GM12878 (cell line): ENCODE data around the gene METRN. TPM values are rescaled to one million over a fixed set of nuclear protein-coding genes. Genes with fewer than 3 reads are reported as not detected.

Experiments used
- ATAC-seq: fragments of 200-7000 bp; cut with Tn5 transposase; 3 replicates; pipeline ENCODE4 v1.9.1; 2020; ENCODE audit warnings: mild to moderate bottlenecking, moderate library complexity
- BruUV-seq: library from RNA; stranded (reverse); fragments of 400-500 nt; replicated peaks from 2 replicates; lab custom pipeline; 2021; lab: Mats Ljungman, UMichigan
- CTCF ChIA-PET: fragments of 300-600 bp; sonication (Branson Sonifier 250); formaldehyde crosslinking; extraction: SDS; loops from one replicate; lab custom pipeline; 2021; ENCODE audit warnings: inconsistent platforms; lab: Yijun Ruan, JAX
- POLR2A ChIA-PET: fragments of 350-600 bp; formaldehyde crosslinking; extraction: SDS; loops from one replicate; lab custom pipeline; 2021; ENCODE audit warnings: inconsistent platforms; lab: Charles Lee
- RAD21 ChIA-PET: fragments of 300-600 bp; sonication (Branson Sonifier 250); formaldehyde crosslinking; loops from one replicate; lab custom pipeline; 2023; ENCODE audit warnings: antibody characterized with exemption; ENCODE audit not compliant: unreplicated experiment; lab: Charles Lee
- SMC1A ChIA-PET: fragments of 300-600 bp; sonication (Branson Sonifier 250); formaldehyde crosslinking; loops from one replicate; lab custom pipeline; 2023; ENCODE audit not compliant: unreplicated experiment, uncharacterized antibody; lab: Charles Lee
- DNase-seq: peaks from one replicate; pipeline ENCODE4 v3.0.0-alpha.2; 2011; ENCODE audit warnings: low read depth, low spot score
- FAIRE-seq: peaks from 3 replicates; lab custom pipeline; 2011; peaks lifted over from hg19 to GRCh38; lab: Jason Lieb, UNC
- H2AFZ ChIP-seq: 2 replicates; pipeline ENCODE4 v1.6.0; 2011; ENCODE audit warnings: low read depth, low read length, control low read depth; ENCODE audit not compliant: control insufficient read depth
- H3K27ac ChIP-seq: 2 replicates; pipeline ENCODE4 v1.5.1; 2011; ENCODE audit warnings: control low read depth; ENCODE audit not compliant: control insufficient read depth, insufficient read depth
- H3K27me3 ChIP-seq, 2 experiments: replicated peaks in 1 of 2; 2 replicates each; pipeline versions ENCODE4 v1.6.0 to v1.6.1; 2011; ENCODE audit warnings: low read length in 1 of 2; ENCODE audit not compliant: control insufficient read depth in 2 of 2, insufficient read depth in 2 of 2
- H3K36me3 ChIP-seq, 2 experiments: 2 replicates each; pipeline ENCODE4 v1.5.1; 2011; ENCODE audit warnings: low read length in 1 of 2; ENCODE audit not compliant: control insufficient read depth in 2 of 2, insufficient read depth in 2 of 2
- H3K4me1 ChIP-seq: 2 replicates; pipeline ENCODE4 v1.6.1; 2011; ENCODE audit warnings: mild to moderate bottlenecking, low read length, moderate library complexity, mixed read lengths; ENCODE audit not compliant: control insufficient read depth, insufficient read depth
- H3K4me2 ChIP-seq: 2 replicates; pipeline ENCODE4 v1.6.0; 2011; ENCODE audit warnings: control low read depth; ENCODE audit not compliant: control insufficient read depth, insufficient read depth
- H3K4me3 ChIP-seq: fragments of 200-600 bp; sonication (generic); 2 replicates; pipeline ENCODE4 v1.5.1; 2016
- H3K79me2 ChIP-seq: 2 replicates; pipeline ENCODE4 v1.6.0; 2011; ENCODE audit warnings: low read length; ENCODE audit not compliant: control insufficient read depth, insufficient read depth
- H3K9ac ChIP-seq: 2 replicates; pipeline ENCODE4 v1.8.0; 2011; ENCODE audit warnings: low read length, control low read depth, mixed read lengths; ENCODE audit not compliant: control insufficient read depth, insufficient read depth
- H3K9me3 ChIP-seq: replicated peaks from 3 replicates; pipeline ENCODE4 v1.5.1; 2011; ENCODE audit warnings: mild to moderate bottlenecking, low read length; ENCODE audit not compliant: control insufficient read depth, insufficient read depth
- H4K20me1 ChIP-seq: 2 replicates; pipeline ENCODE4 v1.6.0; 2011; ENCODE audit not compliant: control insufficient read depth, insufficient read depth
- BACH1 ChIP-seq: fragments of 450-650 bp; IDR thresholded peaks from 2 replicates; pipeline ENCODE4 v1.6.1; 2017; ENCODE audit warnings: mild to moderate bottlenecking, borderline replicate concordance
- BCL11A ChIP-seq: IDR thresholded peaks from 2 replicates; pipeline ENCODE4 v1.6.1; 2011; ENCODE audit warnings: low read depth, low read length
- CBFB ChIP-seq: IDR thresholded peaks from 2 replicates; pipeline ENCODE4 v1.6.1; 2016; ENCODE audit warnings: antibody characterized with exemption, low read depth
- DPF2 ChIP-seq: fragments of 450-650 bp; IDR thresholded peaks from 2 replicates; pipeline ENCODE4 v1.6.1; 2017; ENCODE audit warnings: mild to moderate bottlenecking
- EP300 ChIP-seq, 2 experiments: fragments of 150-350 bp in 1 of 2; IDR thresholded peaks; 2 replicates each; pipeline ENCODE4 v1.6.1; 2011 to 2012; ENCODE audit warnings: low read depth in 2 of 2, low read length in 2 of 2, borderline replicate concordance in 1 of 2, improper control_type of control experiment in 1 of 2, inconsistent platforms in 1 of 2; ENCODE audit not compliant: control insufficient read depth in 1 of 2
- EZH2 ChIP-seq: IDR thresholded peaks from 2 replicates; pipeline ENCODE4 v1.6.1; 2012; ENCODE audit warnings: low read depth, mild to moderate bottlenecking, control low read depth, inconsistent platforms, low read length, borderline replicate concordance; ENCODE audit not compliant: control insufficient read depth
- HDAC2 ChIP-seq: fragments of 200-600 bp; sonication (generic); IDR thresholded peaks from 2 replicates; pipeline ENCODE4 v1.6.1; 2017
- IKZF1 ChIP-seq: fragments of 450-650 bp; conservative IDR thresholded peaks from 2 replicates; pipeline ENCODE4 v1.6.1; 2017; ENCODE audit warnings: antibody characterized with exemption, mild to moderate bottlenecking
- MXI1 ChIP-seq: fragments of 150-350 bp; IDR thresholded peaks from 2 replicates; pipeline ENCODE4 v1.6.1; 2011; ENCODE audit warnings: low read depth, mild to moderate bottlenecking, inconsistent platforms, low read length, improper control_type of control experiment
- NRF1 ChIP-seq: conservative IDR thresholded peaks from 2 replicates; pipeline ENCODE4 v1.6.1; 2011; ENCODE audit warnings: mild to moderate bottlenecking, low read depth, low read length, improper control_type of control experiment
- PML ChIP-seq: IDR thresholded peaks from 2 replicates; pipeline ENCODE4 v1.6.1; 2012; ENCODE audit warnings: low read length, inconsistent platforms
- RAD51 ChIP-seq: fragments of 450-650 bp; IDR thresholded peaks from 2 replicates; pipeline ENCODE4 v1.6.1; 2016; ENCODE audit warnings: moderate library complexity, mild to moderate bottlenecking, inconsistent platforms
- RB1 ChIP-seq: fragments of 450-650 bp; formaldehyde crosslinking; IDR thresholded peaks from 2 replicates; pipeline ENCODE4 v1.6.1; 2017; ENCODE audit warnings: mild to moderate bottlenecking, borderline replicate concordance
- RFX5 ChIP-seq: IDR thresholded peaks from 2 replicates; pipeline ENCODE4 v1.6.1; 2011; ENCODE audit warnings: low read depth, low read length, improper control_type of control experiment
- SIN3A ChIP-seq: IDR thresholded peaks from 2 replicates; pipeline ENCODE4 v1.6.1; 2012; ENCODE audit warnings: low read depth, low read length, improper control_type of control experiment
- ZNF274 ChIP-seq: IDR thresholded peaks from one replicate; pipeline ENCODE4 v1.8.0; 2011; ENCODE audit not compliant: insufficient read length, insufficient read depth
- ZNF622 ChIP-seq: fragments of 450-650 bp; IDR thresholded peaks from 2 replicates; pipeline ENCODE4 v1.6.1; 2017; ENCODE audit warnings: mild to moderate bottlenecking, inconsistent platforms
- WGBS: methylation state at CpG from one replicate; pipeline ENCODE4 v1.1.6; 2016; ENCODE audit warnings: low lambda C conversion rate; ENCODE audit not compliant: insufficient replicate concordance, insufficient coverage; ENCODE audit errors: missing lambda C conversion rate; 5-methylcytosine and 5-hydroxymethylcytosine counted together
- in situ Hi-C: fragments of 300-500 bp; cut with MboI; formaldehyde crosslinking; loops from 9 replicates; pipeline ENCODE4 v1.14.3; 2018; ENCODE audit warnings: mixed read lengths
- intact Hi-C: fragments of 100-400 bp; cut with micrococcal nuclease; formaldehyde crosslinking; loops from one replicate; pipeline ENCODE4 v1.14.2; 2022; ENCODE audit not compliant: unreplicated experiment
- polyA plus RNA-seq, 11 experiments: library from polyadenylated mRNA; depleted of rRNA in 4 of 11; unstranded in 6 of 11; stranded (reverse) in 5 of 11; fragments of >200 nt; fragmentation: Nextera tagmentation in 4 of 11; fragmentation: Illumina TruSeq in 1 of 11; extraction: Ambion mirVana in 4 of 11; extraction: Trizol in 1 of 11; gene quantifications; 1 replicate in 1 of 11; 2 replicates in 10 of 11; pipeline versions ENCODE4 v1.2.1 to v1.2.3, GENCODE V29; 2011 to 2016; ENCODE audit warnings: inconsistent platforms in 2 of 11, missing spikeins in 2 of 11, low read depth in 1 of 11
- total RNA-seq, 4 experiments: library from RNA; depleted of rRNA in 3 of 4; stranded (reverse); fragments of >200 nt in 3 of 4; fragmentation: Illumina TruSeq in 1 of 4; extraction: Trizol in 1 of 4; gene quantifications; 2 replicates each; pipeline versions ENCODE4 v1.2.1 to v1.2.3, GENCODE V29; 2013 to 2021
- TF ChIP-seq, protein P1 (sequence below): IDR thresholded peaks from 2 replicates; pipeline ENCODE4 v1.6.1; 2012; ENCODE audit warnings: low read depth, low read length, improper control_type of control experiment
- TF ChIP-seq, protein P2 (sequence below): fragments of 450-650 bp; IDR thresholded peaks from 2 replicates; pipeline ENCODE4 v1.6.1; 2017; ENCODE audit warnings: mild to moderate bottlenecking, moderate library complexity

The METRN gene
- total and polyA plus RNA-seq, 10 of the 15 experiments (the other 5 are each of a cell fraction or from before 2014, with no cell fraction given): 0.11 to 12.8 (median 1.1) TPM; not detected in 1

- DNase-seq (no peak), ATAC-seq (no peak), FAIRE-seq (no peak)
- H3K9me3 ChIP-seq: no peaks in the 10 kb centered on the region
- peaks cover 11% of the 10 kb centered on the region for H3K79me2 ChIP-seq
- H3K4me2 ChIP-seq: no peak overlapping the region
- H3K27ac ChIP-seq: no peak overlapping the region
- H3K27me3 ChIP-seq: no peaks in the 10 kb centered on the region
- ChIA-PET CTCF (no interaction called here), RAD21 (no interaction called here), SMC1A (no interaction called here), POLR2A (interaction anchor here (0.5 kb wide), 1 partner anchor 379 kb away, joined by 3 read pairs; no protein-coding TSS in a partner anchor)
- no peak overlapping the region for H3K9ac ChIP-seq
- intact Hi-C loops: no loop called here
- no peak overlapping the region for H3K4me3 ChIP-seq
- no peak overlapping the region for H2AFZ ChIP-seq
- WGBS: 94% methylated on average over 18 of the region's 18 CpGs
- TF ChIP-seq SIN3A: no peak
- TF ChIP-seq, protein P1, sequence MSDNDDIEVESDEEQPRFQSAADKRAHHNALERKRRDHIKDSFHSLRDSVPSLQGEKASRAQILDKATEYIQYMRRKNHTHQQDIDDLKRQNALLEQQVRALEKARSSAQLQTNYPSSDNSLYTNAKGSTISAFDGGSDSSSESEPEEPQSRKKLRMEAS: no peak
- TF ChIP-seq DPF2: no peak
- TF ChIP-seq MXI1: no peak
- TF ChIP-seq HDAC2: no peak
- no peak for TF ChIP-seq EZH2
- TF ChIP-seq RB1: no peak
- TF ChIP-seq BACH1: no peak
- no peak for TF ChIP-seq PML
- no peak for TF ChIP-seq ZNF622
- TF ChIP-seq BCL11A: no peak
- no peak for TF ChIP-seq EP300 (IDR thresholded peaks at IDR 0.05; ENCODE audit: borderline replicate concordance in 1 of 2, control insufficient read depth in 1 of 2, low read depth in 2 of 2, low read length in 2 of 2)
- TF ChIP-seq CBFB: no peak
- TF ChIP-seq, protein P2, sequence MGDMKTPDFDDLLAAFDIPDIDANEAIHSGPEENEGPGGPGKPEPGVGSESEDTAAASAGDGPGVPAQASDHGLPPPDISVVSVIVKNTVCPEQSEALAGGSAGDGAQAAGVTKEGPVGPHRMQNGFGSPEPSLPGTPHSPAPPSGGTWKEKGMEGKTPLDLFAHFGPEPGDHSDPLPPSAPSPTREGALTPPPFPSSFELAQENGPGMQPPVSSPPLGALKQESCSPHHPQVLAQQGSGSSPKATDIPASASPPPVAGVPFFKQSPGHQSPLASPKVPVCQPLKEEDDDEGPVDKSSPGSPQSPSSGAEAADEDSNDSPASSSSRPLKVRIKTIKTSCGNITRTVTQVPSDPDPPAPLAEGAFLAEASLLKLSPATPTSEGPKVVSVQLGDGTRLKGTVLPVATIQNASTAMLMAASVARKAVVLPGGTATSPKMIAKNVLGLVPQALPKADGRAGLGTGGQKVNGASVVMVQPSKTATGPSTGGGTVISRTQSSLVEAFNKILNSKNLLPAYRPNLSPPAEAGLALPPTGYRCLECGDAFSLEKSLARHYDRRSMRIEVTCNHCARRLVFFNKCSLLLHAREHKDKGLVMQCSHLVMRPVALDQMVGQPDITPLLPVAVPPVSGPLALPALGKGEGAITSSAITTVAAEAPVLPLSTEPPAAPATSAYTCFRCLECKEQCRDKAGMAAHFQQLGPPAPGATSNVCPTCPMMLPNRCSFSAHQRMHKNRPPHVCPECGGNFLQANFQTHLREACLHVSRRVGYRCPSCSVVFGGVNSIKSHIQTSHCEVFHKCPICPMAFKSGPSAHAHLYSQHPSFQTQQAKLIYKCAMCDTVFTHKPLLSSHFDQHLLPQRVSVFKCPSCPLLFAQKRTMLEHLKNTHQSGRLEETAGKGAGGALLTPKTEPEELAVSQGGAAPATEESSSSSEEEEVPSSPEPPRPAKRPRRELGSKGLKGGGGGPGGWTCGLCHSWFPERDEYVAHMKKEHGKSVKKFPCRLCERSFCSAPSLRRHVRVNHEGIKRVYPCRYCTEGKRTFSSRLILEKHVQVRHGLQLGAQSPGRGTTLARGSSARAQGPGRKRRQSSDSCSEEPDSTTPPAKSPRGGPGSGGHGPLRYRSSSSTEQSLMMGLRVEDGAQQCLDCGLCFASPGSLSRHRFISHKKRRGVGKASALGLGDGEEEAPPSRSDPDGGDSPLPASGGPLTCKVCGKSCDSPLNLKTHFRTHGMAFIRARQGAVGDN: no peak
- TF ChIP-seq RFX5: no peak
- no peak for TF ChIP-seq IKZF1
- no peak for TF ChIP-seq RAD51
- no peak for TF ChIP-seq NRF1
- no peak for TF ChIP-seq ZNF274
- peaks cover 0 to 18% of the 10 kb centered on the region in 2 experiments; a peak in 3 of 4 replicates for H3K36me3 ChIP-seq
- no TSS peak for BruUV-seq
- H3K4me1 ChIP-seq: no peaks in the 10 kb centered on the region
- in situ Hi-C loops: no loop called here
- no peaks in the 10 kb centered on the region; the same call in 1 of the 2 replicates for H4K20me1 ChIP-seq
Observed at GRCh38 chr16:673399-673991, 41.4 kb upstream of the METRN start.
